Measurements from ENCODE around the gene ATAT1. TPM values are rescaled to one million over a fixed set of nuclear protein-coding genes. Genes with fewer than 3 reads are reported as not detected.

The ATAT1 gene
- total and polyA plus RNA-seq, 9 of the 15 experiments (the other 6 are each of a cell fraction or from before 2014, with no cell fraction given): 0.65 to 5.8 (median 1.6) TPM

DNA sequence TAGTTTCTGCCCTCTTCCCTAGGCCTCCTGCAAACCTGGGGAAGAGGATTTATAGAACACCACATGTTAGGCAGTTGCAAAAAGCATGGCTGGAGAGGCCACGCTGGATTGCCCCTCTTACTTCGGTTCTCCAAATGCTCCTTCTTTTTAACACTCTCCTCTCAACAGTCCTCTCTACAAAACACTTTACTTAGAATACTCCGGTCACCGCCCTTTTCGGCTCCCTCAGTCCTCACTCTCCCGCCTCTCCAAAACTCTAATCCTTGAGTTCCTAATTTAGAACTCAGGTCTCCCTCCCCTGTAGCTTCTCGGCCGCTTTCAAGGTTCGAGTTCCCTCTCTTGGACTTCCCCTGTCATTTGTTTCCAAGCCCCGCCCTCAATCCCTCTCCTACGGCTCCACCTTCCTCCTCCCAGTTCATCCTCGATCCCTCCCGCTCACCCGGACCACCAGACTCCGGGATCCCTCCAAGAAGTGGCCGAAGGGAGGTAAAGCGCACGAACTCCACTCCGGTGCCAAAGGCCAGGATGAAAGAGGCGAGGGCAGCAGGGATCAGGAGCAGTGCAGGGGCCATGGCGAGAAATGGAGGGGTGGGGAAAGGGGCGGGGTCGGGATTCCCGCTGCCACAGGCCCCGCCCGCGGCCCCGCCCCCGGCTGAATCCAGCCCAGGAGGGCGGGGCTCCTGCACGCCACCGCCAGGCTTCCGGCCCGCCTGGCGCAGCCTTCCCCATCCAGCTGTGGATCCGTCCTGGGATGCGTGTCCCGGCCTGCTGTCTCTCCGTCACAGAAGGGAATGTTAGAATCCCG lies 63.9 kb downstream of the ATAT1 start, which contains the start of gene NRM (continued):
- TF ChIP-seq SMAD2 (IDR thresholded peaks at IDR 0.05; ENCODE audit: low read depth, low read length): no peak
- peak; percentile 82; the same call in 1 of the 2 replicates for TF ChIP-seq ZBTB7A (IDR thresholded peaks at IDR 0.05; ENCODE audit: borderline replicate concordance, control insufficient read depth, low read depth, low read length)
- no peak for TF ChIP-seq ZNF551 (CRISPR knock-in tag; IDR thresholded peaks at IDR 0.05)
- peak; percentile 27; the same call in 1 of the 2 replicates for TF ChIP-seq DIDO1 (tag; IDR thresholded peaks at IDR 0.05; ENCODE audit: low read depth)
- no peak for TF ChIP-seq U2AF2 (optimal IDR thresholded peaks at IDR 0.05; ENCODE audit: low read depth, low read length)
- TF ChIP-seq TARDBP (IDR thresholded peaks at IDR 0.05): no peak
- TF ChIP-seq ZNF583 (CRISPR knock-in tag; IDR thresholded peaks at IDR 0.05): no peak
- TF ChIP-seq ZNF124 (CRISPR knock-in tag; IDR thresholded peaks at IDR 0.05): no peak
- no peak for TF ChIP-seq PURB (CRISPR knock-in tag; IDR thresholded peaks at IDR 0.05; ENCODE audit: low read depth)
- peak; percentile 65 for TF ChIP-seq SUPT5H (IDR thresholded peaks at IDR 0.05)
- no peak for TF ChIP-seq ZBTB8A (IDR thresholded peaks at IDR 0.05; ENCODE audit: partially characterized antibody)
- peak; percentile 31; the same call in 1 of the 2 replicates for TF ChIP-seq TEAD4 (IDR thresholded peaks at IDR 0.05; ENCODE audit: low read length)
- no peak for TF ChIP-seq TEAD4 (CRISPR knock-in tag; IDR thresholded peaks at IDR 0.05; ENCODE audit: borderline replicate concordance)
- TF ChIP-seq HNRNPLL (IDR thresholded peaks at IDR 0.05; ENCODE audit: low read depth, low read length, poor library complexity, severe bottlenecking): peak; percentile 47
- no peak for TF ChIP-seq POLR2H (tag; IDR thresholded peaks at IDR 0.05; ENCODE audit: low read depth)
- TF ChIP-seq HMGN3 (IDR thresholded peaks at IDR 0.05; ENCODE audit: borderline replicate concordance, extremely low read depth, insufficient read length, low read depth, low read length): peak; percentile 53
- no peak for TF ChIP-seq TCFL5 (CRISPR knock-in tag; conservative IDR thresholded peaks at IDR 0.05)
- peak; percentile 58; the same call in 1 of the 2 replicates for TF ChIP-seq MEF2A (IDR thresholded peaks at IDR 0.05; ENCODE audit: control insufficient read depth, low read depth, low read length)
- peak; percentile 74 for TF ChIP-seq CCNT2 (IDR thresholded peaks at IDR 0.05; ENCODE audit: borderline replicate concordance, extremely low read depth, insufficient read length, low read depth, low read length)
- no peak for TF ChIP-seq ZNF184 (CRISPR knock-in tag; IDR thresholded peaks at IDR 0.05)
- no peak for TF ChIP-seq ZNF444 (CRISPR knock-in tag; IDR thresholded peaks at IDR 0.05)
- no peak for TF ChIP-seq EZH2 (IDR thresholded peaks at IDR 0.05; ENCODE audit: borderline replicate concordance, low read depth, low read length)
- TF ChIP-seq ZNF23 (CRISPR knock-in tag; IDR thresholded peaks at IDR 0.05): no peak
- peak in 1 of 2 experiments; percentile 84; a peak in 2 of 4 replicates for TF ChIP-seq HDAC1 (IDR thresholded peaks at IDR 0.05)
- TF ChIP-seq, protein P1, sequence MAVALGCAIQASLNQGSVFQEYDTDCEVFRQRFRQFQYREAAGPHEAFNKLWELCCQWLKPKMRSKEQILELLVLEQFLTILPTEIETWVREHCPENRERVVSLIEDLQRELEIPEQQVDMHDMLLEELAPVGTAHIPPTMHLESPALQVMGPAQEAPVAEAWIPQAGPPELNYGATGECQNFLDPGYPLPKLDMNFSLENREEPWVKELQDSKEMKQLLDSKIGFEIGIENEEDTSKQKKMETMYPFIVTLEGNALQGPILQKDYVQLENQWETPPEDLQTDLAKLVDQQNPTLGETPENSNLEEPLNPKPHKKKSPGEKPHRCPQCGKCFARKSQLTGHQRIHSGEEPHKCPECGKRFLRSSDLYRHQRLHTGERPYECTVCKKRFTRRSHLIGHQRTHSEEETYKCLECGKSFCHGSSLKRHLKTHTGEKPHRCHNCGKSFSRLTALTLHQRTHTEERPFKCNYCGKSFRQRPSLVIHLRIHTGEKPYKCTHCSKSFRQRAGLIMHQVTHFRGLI (CRISPR knock-in tag; IDR thresholded peaks at IDR 0.05): no peak
- TF ChIP-seq KLF13 (tag; IDR thresholded peaks at IDR 0.05; ENCODE audit: borderline replicate concordance, low read depth): peak; percentile 67; the same call in 1 of the 2 replicates
- TF ChIP-seq ID3 (CRISPR knock-in tag; IDR thresholded peaks at IDR 0.05): no peak
- TF ChIP-seq ID3 (tag; IDR thresholded peaks at IDR 0.05): 0 out of 2 replicates have a peak, but pooled peaks have one; percentile 1
- no peak for TF ChIP-seq PCBP1 (IDR thresholded peaks at IDR 0.05; ENCODE audit: low read depth, low read length, poor library complexity, severe bottlenecking)

All from K562 (cell line).